ENCODE measurements around the gene ARHGEF28.

Gene ARHGEF28

GRCh38 chr5:73776405-73776804 lies 150.4 kb downstream of the ARHGEF28 start:
- DNase-seq (ENCODE audit: low read depth): no peak

GRCh38 chr5:73777192-73777591 lies 151.2 kb downstream of the ARHGEF28 start:
- no peak for DNase-seq (ENCODE audit: low read depth)

GRCh38 chr5:73780302-73781080 lies 154.5 kb downstream of the ARHGEF28 start:
- DNase-seq (ENCODE audit: low read depth): no peak

GRCh38 chr5:73781107-73781768 lies 155.2 kb downstream of the ARHGEF28 start:
- no peak for DNase-seq (ENCODE audit: low read depth)

- DNase-seq (ENCODE audit: low read depth): no peak
These were observed 157.8 kb downstream of the ARHGEF28 start for GRCh38 chr5:73783828-73784227.

- DNase-seq (ENCODE audit: low read depth): no peak
These were observed 160.2 kb downstream of the ARHGEF28 start for GRCh38 chr5:73786043-73786831.

GRCh38 chr5:73789851-73790281 lies 163.9 kb downstream of the ARHGEF28 start:
- peak; percentile 39 for DNase-seq (ENCODE audit: low read depth)

GRCh38 chr5:73791389-73791788 lies 165.4 kb downstream of the ARHGEF28 start:
- DNase-seq (ENCODE audit: low read depth): no peak

GRCh38 chr5:73792687-73793320 lies 166.8 kb downstream of the ARHGEF28 start:
- DNase-seq (ENCODE audit: low read depth): peak; percentile 67

- no peak for DNase-seq (ENCODE audit: low read depth)
These were observed 167.9 kb downstream of the ARHGEF28 start for GRCh38 chr5:73793911-73794310.

GRCh38 chr5:73796164-73797131 lies 170.5 kb downstream of the ARHGEF28 start:
- DNase-seq (ENCODE audit: low read depth): peak; percentile 71

GRCh38 chr5:73797132-73797510 lies 171.1 kb downstream of the ARHGEF28 start:
- no peak for DNase-seq (ENCODE audit: low read depth)

GRCh38 chr5:73799401-73799972 lies 173.5 kb downstream of the ARHGEF28 start:
- no peak for DNase-seq (ENCODE audit: low read depth)

- no peak for DNase-seq (ENCODE audit: low read depth)
These were observed 175.7 kb downstream of the ARHGEF28 start for GRCh38 chr5:73801686-73802085.

- DNase-seq (ENCODE audit: low read depth): no peak
These were observed 179.5 kb downstream of the ARHGEF28 start for GRCh38 chr5:73805449-73805848.

GRCh38 chr5:73808911-73809310 lies 182.9 kb downstream of the ARHGEF28 start:
- DNase-seq (ENCODE audit: low read depth): no peak

- no peak for DNase-seq (ENCODE audit: low read depth)
These were observed 184.4 kb downstream of the ARHGEF28 start for GRCh38 chr5:73810429-73810828.

- DNase-seq (ENCODE audit: low read depth): no peak
These were observed 186.5 kb downstream of the ARHGEF28 start for GRCh38 chr5:73812457-73812856.

GRCh38 chr5:73812962-73813588 lies 187.1 kb downstream of the ARHGEF28 start:
- no peak for DNase-seq (ENCODE audit: low read depth)

- no peak for DNase-seq (ENCODE audit: low read depth)
These were observed 188.3 kb downstream of the ARHGEF28 start for GRCh38 chr5:73814233-73814846.
